LNCAP (cell line): ENCODE results near the gene RPL28.

Experiments used
- TF ChIP-seq, protein P1 (sequence below): fragments of 450-650 bp; IDR thresholded peaks from 2 replicates; pipeline ENCODE4 v1.5.1; 2017; ENCODE audit warnings: mild to moderate bottlenecking

Gene RPL28

DNA sequence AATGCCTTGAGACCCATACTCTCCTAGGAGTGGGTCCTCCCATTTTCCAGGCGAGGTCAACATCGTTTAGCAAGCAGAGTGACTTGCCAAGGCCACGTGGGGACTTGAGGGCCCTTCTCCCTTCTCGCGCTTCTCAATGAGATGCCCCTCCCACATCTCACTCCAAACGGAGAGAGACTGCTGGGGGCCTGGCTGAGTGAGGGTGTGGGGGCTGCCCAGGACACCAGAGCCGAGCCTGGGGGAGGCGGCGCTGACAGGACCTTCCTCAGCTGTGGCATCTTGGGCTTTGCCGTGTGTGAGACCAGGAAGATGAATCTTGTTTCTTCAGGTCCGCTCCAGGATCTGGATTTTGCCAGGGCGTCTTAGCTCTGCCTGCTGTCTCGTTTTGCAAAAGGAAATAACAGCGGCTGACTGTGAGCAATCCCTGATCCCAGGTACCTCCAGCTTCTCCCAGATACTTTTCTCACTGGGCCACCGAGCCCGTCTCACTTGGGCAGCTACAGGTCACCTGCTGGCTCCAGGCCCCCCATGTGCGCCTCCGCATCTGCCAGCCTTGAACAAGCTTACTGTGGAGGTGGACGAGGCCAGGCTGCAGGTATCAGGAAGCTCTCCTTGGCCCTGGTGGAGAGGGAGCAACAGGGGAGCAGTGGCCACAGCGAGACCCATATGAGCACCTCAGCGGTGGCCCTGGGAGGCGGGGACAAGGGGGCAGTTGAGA, 37.3 kb upstream of the RPL28 start:
- TF ChIP-seq, protein P1, sequence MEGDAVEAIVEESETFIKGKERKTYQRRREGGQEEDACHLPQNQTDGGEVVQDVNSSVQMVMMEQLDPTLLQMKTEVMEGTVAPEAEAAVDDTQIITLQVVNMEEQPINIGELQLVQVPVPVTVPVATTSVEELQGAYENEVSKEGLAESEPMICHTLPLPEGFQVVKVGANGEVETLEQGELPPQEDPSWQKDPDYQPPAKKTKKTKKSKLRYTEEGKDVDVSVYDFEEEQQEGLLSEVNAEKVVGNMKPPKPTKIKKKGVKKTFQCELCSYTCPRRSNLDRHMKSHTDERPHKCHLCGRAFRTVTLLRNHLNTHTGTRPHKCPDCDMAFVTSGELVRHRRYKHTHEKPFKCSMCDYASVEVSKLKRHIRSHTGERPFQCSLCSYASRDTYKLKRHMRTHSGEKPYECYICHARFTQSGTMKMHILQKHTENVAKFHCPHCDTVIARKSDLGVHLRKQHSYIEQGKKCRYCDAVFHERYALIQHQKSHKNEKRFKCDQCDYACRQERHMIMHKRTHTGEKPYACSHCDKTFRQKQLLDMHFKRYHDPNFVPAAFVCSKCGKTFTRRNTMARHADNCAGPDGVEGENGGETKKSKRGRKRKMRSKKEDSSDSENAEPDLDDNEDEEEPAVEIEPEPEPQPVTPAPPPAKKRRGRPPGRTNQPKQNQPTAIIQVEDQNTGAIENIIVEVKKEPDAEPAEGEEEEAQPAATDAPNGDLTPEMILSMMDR: no peak

DNA sequence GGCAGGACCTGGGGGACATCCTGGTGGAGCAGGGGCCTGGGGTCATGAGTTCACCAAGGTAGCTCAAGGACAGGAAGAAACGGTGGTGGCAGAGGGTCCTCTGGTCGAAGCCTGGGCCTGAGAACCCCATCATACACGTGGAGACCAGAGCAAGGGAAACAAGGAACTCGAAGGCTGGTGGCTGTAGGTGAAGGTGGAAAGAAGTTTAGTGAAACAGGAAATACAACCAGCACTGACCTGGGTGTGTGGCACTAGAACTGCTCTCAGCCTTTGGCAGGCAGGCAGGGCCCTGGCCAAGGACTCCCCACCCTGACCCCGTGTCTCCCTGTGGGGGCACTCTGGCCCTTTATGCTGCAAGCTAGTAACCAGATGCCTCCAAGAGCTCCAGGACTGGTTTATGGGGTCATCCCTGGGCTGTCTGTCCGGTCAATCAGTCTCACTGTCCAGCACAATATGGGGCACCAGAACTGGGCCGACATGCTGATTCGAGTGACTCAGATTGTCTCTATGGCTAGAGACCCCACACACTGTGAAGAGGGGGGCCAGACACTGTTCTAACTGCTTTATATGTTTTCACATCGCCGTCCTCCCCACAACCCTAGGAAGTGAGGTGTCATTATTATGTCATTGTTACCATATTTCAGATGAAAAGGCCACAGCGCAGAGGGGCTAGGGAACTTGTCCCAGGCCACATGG, 35.0 kb upstream of the RPL28 start:
- TF ChIP-seq, protein P1: no peak

DNA sequence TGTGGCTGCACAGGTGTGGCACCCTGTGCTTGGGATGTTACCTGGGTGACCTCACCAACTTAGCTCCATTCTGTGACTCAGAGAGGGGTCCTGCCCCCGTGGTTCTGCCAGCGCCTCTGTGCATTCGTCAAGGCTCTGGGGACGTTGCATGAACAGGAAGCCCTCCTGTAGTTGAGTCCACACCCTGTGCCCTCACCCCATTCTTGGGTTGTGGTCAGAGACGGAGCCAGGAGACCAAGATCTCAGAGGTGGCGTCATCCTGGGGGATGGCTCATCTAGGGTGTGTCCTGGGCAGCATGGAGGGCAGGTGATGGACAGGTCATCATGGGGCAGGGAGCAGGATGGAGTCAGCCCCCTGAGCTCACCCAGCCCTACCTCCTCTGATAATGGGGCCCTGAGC, 33.7 kb upstream of the RPL28 start:
- TF ChIP-seq, protein P1: no peak

DNA sequence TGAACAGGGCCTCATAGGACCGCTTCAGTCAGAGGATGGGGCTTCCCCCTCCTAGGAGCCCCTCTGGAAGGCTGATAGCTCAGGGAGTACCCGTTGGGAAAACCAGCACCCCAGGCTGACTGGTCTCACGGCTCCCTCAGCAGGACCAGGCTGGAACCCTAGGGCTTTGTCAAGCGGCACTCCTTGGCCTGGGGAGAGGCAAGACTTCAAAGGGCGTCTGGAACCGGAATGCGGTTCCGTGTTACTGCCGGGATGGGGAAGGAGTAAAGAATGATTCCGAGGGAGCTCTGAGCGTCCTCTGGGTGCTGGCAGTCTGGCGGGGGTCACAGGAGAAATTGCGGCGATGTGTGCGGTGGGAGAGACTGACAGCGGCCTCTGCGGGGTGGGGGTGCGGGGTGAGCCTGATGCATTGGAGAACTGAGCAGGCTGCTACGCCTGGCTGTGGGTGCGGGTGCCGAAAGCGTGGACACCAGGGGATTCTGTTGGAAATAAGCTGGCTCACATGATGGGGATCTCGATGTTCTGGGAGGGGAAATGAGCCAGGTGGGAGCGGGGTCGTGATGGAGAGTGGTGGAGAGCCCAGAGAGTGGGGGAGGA, 33.1 kb upstream of the RPL28 start:
- TF ChIP-seq, protein P1: no peak

DNA sequence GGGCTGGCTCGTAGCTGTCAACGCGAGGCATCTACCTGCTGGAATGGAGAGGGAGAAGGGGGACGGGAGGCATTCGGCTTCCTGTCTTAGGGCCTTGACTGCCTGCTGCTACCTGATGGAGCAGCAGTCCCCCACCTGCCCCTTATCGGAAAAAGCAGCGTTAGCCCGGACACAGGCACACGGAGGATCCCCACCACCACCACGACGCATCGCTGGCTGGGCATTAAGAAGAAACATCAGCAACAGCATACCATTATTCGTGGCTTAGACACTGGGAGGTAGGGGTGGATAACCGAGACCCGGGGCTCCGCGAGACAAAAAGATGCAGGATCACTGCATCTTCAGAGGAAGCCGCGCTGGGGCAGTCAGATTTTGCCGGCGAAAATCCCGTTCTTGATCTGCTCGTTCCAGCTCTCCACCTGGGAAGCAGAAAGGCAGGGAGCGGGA, 32.4 kb upstream of the RPL28 start:
- TF ChIP-seq, protein P1: no peak

DNA sequence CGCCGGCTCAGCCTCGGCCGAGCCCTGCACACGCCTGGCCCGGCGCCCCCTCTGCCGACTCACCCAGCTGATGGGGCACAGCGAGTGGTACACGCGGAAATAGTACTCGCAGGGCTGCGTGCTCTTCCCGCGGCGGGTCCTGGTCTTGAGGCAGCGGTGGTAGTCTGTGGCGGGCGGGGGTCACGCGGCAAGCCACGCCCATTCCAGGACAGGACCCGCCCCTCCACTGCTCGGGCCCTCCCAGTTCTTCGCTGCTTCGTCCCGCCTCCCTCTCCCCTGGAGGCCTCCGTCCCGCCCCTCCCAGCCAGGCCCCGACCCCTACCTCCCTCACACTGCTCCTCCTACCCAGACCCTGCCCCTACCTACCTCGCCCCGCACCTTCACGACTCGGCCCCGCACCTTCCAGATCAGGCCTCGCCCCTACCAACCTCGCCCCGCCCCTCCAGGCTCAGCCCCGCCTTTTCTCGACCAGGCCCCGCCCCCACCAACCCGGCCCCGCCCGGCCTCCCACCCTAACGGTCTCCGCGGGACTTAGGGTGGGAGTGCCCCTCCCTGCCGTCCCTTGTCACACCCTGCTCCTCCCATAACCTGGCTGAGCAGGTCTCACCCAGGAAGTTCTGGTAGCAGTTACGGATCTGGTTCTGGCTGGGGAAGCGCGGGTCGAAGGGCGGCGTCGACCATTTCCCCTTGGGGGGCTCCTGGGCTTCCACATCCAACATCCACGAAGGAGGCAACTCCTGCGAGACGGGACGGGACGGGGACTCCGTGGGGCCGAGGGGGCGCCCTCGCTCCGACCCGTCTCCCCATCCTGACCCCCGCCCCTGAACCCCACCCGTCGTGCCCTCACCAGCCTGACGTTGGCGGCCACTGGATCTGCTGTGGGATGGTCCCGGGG, 31.7 kb upstream of the RPL28 start:
- TF ChIP-seq, protein P1: no peak

DNA sequence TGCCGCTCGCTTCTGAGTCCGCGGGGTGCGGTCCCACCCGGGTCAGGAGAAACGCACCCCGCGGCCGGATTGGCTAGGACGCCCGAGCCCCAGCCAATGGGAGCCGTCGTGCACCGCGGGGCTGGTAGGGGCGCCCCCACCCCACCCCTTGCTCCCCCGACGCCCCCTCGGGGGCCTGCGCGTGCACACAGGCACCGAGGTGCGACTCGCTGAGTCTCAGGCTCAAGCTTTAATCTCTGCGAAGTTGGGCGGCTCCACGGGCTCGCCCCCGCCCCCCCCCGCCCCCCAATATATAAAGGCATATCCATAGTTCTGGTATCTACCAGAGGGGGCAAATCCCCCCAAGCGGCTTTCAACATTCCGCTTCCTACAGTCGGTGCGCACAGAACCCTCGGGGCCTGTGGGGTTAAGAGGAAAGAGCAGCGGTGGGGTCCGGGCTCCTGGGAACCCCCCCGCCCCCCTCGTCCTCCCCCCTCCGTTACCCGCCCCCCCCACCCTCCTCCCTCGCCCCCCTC, 31.0 kb upstream of the RPL28 start, which contains the start of gene COX6B2:
TSS of gene COX6B2 (minus strand) at position 22 of the 515 bp plus-strand sequence. CDS start 198 bp downstream, outside the sequence.
- TF ChIP-seq, protein P1: no peak
